ENCODE results near the gene CDKAL1.

The CDKAL1 gene

GRCh38 chr6:20778912-20779311 is 244.7 kb downstream of the CDKAL1 start:
- H3K4me3 ChIP-seq (ENCODE audit: low read depth, low read length), result no peak overlapping the region

DNA sequence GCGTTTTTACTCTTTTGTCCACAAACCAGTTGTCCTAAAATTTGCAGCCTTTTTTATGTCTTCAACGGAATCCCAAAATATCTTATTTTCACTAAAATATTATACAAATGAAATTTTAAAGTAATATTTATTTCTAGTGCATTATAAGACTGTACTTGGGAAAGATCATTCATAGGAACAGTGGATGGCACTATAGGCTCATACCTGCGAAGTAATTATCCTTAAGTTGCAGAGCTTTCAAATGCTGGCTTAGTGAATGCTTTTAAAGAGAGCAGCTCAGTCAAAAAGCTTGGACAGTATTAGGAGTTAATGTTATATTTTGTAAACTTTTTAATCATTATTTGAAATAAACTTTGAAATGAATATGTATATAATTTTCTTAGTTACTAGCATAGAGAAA is 254.9 kb downstream of the CDKAL1 start:
- H3K4me3 ChIP-seq (ENCODE audit: low read depth, low read length), result no peak overlapping the region

DNA sequence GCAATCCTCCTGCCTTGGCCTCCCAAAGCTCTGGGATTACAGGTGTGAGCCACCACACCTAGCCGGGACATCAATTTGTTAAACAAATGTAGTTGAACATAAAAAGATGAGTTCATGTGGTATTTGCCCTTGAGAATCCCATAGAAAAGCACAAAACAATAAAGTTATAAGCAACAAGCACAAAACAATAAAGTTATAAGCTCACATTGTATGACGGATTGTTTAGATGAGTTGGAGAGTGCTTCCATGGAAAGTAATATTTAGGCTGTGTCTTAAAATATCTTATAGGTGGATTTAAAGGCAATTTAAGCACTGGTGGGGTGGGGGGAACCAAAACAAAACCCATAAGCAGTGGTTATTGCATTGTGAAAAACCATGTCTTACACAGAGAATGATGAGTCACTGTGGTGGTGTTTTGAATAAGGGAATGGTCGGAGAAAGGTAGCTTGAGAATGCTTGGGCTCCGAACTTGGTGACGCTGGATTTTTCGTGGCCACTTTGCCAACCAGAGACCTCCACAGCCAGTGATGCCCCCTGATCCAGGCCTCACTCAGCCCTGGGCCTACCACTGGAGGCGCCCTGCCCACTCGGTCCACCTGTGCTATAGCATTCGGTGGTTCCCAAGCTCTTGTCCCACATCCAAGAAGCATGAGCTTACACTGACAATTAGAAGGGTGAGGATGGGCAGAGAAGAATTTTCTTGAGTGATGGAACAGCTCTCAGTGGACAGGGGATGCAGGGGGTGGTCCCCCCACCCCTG is 256.0 kb downstream of the CDKAL1 start:
- H3K4me3 ChIP-seq (ENCODE audit: low read depth, low read length), result no peak overlapping the region

GRCh38 chr6:20791074-20791473 is 256.8 kb downstream of the CDKAL1 start:
- H3K4me3 ChIP-seq (ENCODE audit: low read depth, low read length), result no peak overlapping the region

DNA sequence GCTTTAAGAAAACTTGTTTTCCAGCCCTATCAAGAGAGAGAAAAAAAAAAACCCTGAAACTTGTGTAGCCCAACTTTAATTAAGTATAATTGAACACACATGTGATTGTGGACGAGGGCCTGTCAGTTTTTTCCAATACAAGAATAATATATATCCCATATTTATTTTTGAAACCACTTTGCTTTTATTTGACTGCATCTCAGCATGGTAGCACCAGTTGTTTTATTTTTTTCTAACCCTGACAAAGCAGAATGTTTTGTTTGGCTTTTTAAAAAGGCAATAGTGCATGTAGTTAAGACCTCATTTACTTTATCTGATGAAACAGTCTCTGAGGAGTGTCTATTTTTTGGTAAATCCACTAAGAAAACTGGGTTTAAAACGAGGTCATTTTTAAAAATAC is 257.7 kb downstream of the CDKAL1 start:
- H3K4me3 ChIP-seq (ENCODE audit: low read depth, low read length), result no peak overlapping the region

DNA sequence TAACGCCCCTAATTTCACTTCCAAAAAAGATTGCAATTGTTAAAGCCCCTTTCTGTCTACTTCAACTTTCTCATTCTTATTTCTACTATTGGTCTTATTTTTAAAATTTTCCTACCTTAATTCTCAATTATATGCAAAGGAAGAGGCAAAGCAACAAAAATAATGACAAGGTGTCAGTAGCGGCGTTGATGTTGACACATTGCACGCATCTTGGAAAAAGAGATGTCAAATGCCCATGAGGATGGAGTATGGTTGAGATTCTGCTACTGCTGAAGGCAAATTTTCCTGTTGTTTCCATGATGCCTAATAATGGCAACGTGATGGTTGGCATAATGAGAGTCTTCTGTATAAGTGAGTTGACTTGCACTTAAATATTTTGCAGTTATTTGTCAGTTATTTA is 258.9 kb downstream of the CDKAL1 start:
- H3K4me3 ChIP-seq (ENCODE audit: low read depth, low read length), result no peak overlapping the region

DNA sequence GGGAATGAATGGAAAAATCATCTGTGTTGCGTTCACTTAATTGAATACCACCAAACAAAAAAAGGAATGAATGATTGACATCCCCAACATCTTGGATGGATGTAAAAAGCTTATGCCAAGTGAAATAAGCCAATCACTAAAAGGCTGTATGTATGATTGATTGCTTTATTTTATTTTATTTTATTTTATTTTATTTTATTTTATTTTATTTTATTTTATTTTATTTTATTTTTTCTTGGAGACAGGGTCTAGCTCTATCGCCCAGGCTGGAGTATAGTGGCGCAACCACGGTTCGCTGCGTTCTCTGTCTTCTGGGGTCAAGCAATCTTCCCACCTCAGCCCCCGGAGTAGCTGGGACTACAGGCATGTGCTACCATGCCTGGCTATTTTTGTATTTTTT is 263.3 kb downstream of the CDKAL1 start:
- no peak overlapping the region for H3K4me3 ChIP-seq (ENCODE audit: low read depth, low read length)

DNA sequence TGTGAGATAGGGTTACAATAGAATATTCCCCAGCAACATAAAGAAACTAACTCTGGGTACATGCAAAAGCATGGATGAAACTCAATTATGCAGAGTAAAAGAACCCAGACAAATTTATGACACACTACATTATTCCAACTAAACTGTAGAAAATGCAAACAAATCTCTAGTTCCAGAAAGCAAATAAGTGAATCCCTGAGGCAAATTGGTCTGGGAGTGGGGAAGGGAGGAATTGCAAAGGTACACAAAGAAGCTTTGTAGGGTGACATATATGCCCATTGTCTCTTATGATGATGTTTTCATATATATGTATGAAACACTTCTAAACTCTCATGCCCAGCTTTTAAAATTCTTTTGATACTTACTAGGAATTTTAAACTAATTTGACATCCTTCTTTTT is 266.0 kb downstream of the CDKAL1 start:
- H3K4me3 ChIP-seq (ENCODE audit: low read depth, low read length), result no peak overlapping the region

DNA sequence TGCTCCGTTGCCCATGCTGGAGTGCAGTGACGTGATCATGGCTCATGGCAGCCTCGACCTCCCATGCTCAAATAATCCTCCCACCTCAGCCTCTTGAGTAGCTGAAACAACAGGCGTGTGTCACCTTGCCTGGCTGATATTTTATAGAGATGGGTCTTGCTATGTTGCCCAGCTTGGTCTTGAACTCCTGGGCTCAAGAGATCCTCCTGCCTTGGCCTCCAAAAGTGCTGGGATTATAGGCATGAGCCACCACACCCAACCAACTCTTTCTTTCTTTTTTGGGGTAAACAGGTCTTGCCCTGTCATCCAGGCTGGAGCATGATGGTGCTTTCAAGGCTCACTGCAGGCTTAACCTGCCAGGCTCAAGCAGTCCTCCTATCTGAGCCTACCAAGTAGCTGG is 266.4 kb downstream of the CDKAL1 start:
- no peak overlapping the region for H3K4me3 ChIP-seq (ENCODE audit: low read depth, low read length)

- H3K4me3 ChIP-seq (ENCODE audit: low read depth, low read length), result no peak overlapping the region
Observed at GRCh38 chr6:20801595-20801994, 267.3 kb downstream of the CDKAL1 start.

DNA sequence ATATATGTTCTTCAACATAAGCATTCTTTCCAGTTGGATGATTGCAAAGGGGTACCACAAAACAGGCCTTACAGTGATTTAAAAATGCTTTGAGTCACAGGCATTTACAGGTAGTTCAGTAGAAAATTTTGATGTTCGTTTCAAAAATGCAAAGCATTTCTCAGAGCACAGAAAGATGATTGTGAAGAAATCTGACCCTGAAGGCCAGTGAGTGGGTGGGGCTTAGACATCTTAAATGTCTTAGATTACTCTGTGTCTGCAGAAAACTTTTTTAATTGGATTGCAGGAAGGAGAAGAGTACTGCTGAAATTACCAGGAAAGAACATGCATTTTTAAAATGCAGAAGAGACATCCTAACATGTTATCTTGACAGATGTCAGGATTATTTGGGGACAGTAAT is 268.3 kb downstream of the CDKAL1 start:
- H3K4me3 ChIP-seq (ENCODE audit: low read depth, low read length), result no peak overlapping the region

DNA sequence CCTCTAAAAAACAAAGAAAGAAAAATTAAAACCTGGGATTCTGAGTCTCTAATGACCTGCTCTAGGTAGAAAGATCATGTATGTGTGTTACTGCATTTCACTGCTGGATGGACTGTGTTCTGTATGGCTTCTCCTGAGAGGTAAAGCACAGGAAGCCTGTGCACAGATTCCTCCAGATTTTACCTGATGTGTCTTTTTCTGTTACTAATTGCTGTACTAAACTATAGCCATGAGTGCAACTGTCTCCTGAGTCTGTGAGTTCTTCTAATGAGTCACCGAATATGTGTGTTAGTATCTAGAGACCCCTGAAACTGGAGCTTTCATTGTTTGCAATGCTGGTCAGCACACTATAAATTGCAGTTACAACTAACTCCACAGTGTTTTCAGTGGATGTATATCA is 270.8 kb downstream of the CDKAL1 start:
- no peak overlapping the region for H3K4me3 ChIP-seq (ENCODE audit: low read depth, low read length)

DNA sequence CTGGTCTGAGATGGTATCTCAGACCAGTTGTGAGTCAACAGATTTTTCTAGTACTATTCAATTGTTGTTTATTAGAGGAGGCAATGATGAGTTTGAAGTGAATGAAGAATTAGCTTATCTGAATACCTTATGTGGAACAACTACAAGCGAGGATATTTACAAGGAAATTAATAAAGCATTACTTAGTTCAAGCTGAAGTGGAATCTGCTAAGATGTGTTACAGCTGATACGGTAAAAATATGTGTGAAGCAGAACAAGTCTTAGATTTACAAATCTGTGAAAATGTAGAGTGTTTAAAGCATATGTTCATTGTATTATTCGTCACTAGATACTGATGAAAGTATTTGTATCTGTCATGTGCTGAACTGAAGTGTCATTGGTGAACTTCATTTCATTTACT is 272.4 kb downstream of the CDKAL1 start:
- H3K4me3 ChIP-seq (ENCODE audit: low read depth, low read length), result no peak overlapping the region

- H3K4me3 ChIP-seq (ENCODE audit: low read depth, low read length), result no peak overlapping the region
Observed at GRCh38 chr6:20808439-20808838, 274.2 kb downstream of the CDKAL1 start.

DNA sequence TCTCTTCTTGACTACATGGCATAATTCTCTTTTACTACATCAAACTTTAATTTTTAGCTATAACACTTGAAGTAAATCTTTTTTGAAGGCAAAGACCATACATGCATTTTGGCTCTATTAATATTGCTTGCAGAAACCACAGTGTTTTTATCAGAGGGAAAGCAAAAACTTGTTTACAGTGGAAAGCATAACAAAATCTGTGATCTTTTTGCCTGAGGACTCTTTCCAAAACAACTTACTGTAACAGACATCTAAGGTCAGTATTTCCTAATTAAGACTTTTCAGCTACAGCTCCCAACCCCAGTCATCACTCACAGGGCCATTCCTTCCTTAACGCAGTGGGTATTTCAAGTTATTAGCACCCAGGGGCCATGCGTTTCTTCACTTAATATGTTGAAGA is 274.7 kb downstream of the CDKAL1 start:
- no peak overlapping the region for H3K4me3 ChIP-seq (ENCODE audit: low read depth, low read length)

GRCh38 chr6:20810727-20811108 is 276.5 kb downstream of the CDKAL1 start:
- no peak overlapping the region for H3K4me3 ChIP-seq (ENCODE audit: low read depth, low read length)

DNA sequence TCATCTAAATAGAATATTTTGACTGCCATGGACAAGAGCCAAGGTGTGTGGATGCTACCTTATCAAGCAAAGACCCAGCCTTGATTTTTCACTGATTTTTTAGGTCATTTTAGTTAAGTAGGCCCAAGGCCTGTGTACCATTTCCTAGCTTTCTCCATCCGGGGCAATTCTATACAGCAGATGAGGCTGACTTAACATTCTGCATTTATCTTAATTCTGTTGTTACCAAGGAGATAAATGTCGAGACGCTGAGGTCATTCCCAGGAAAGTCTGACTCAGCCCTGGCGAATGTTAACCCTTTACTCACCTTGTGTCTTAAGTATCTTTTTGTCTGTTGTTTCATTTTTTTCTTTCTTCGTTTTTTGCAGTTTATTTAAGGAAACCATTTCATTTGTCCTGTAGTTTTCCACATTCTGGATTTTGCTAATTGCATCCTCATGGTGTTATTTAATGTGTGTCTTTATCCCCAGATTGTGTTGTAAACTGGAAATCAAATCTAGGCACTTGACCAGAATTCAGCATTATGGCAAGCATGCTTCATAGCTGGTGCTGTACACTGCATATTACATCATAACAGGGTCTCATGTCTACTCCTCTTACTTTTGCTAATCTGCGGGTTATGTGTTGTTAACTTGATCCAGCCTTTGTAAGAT is 277.0 kb downstream of the CDKAL1 start:
- no peak overlapping the region for H3K4me3 ChIP-seq (ENCODE audit: low read depth, low read length)

DNA sequence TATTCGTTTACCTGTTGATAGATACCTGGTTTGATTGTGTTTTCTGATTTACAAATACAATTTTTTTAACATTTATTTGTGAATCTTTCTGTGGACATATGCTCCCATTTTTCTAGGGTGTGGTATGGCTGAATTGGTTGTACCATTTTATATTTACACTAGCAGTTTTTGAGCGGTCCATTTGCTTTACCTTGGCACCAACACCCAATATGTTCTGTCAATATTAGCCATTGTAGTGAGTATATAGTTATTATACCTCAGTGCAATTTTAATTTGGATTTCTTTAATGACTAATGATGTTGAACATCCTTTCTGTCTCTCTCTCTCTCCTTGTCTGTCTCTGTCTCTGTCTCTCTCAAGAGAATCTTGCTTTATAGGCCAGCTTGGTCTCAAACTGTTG is 278.5 kb downstream of the CDKAL1 start:
- no peak overlapping the region for H3K4me3 ChIP-seq (ENCODE audit: low read depth, low read length)

DNA sequence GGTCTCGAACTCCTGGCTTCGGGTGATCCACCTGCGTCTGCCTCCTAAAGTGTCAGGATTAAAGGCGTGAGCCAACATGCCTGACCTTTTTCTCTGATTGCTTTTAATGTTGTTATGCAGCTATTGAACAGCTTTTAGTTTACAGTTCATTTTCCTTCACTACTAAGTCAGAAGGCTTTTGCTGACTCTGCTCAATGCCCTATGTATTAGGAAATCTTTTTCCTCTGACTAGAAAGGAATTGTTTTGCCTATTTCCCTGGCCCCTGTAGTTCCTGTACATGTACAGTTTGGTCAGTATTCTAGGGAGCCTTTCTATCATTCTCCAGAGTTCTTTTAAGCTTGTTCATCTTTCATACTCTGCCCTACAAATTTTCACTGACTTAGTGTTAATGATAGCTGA is 280.2 kb downstream of the CDKAL1 start:
- no peak overlapping the region for H3K4me3 ChIP-seq (ENCODE audit: low read depth, low read length)

GRCh38 chr6:20816126-20816525 is 281.9 kb downstream of the CDKAL1 start:
- H3K4me3 ChIP-seq (ENCODE audit: low read depth, low read length), result no peak overlapping the region

GRCh38 chr6:20817806-20818320 is 283.6 kb downstream of the CDKAL1 start:
- no peak overlapping the region for H3K4me3 ChIP-seq (ENCODE audit: low read depth, low read length)

DNA sequence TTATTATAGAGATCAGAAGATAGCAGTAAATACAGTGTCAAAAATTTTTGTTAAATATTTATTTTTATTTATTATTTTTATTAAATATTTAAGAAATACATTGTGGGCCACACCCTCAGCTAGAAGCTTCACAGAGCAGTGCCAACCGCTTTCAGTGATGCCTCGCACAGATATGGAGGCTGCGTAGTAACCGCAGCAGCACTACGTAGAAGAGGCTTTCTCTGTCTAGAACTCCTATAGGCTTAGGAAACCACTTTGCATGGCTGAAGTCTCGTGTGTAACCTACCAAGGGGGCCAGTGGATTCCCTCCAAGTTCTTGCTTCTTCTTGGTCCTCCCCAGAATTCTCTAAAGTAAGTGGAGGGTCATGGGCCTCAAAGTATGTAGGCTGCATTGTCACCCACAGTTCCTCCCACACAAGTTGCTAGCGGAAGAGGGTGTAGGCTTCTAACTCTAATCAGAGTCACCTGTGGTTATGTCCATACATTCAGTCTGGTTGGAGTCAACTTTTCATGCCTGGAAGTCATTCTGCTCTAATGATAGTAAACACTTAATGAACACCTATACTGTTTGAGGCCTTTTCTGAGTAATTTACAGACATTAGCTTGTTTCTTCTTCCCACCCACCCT is 285.6 kb downstream of the CDKAL1 start:
- no peak overlapping the region for H3K4me3 ChIP-seq (ENCODE audit: low read depth, low read length)
